ENCODE results near the gene OR8G1. TPM values are rescaled to one million over a fixed set of nuclear protein-coding genes. Genes with fewer than 3 reads are reported as not detected.

Gene OR8G1
- total and polyA plus RNA-seq, 4 donors, result not detected

DNA sequence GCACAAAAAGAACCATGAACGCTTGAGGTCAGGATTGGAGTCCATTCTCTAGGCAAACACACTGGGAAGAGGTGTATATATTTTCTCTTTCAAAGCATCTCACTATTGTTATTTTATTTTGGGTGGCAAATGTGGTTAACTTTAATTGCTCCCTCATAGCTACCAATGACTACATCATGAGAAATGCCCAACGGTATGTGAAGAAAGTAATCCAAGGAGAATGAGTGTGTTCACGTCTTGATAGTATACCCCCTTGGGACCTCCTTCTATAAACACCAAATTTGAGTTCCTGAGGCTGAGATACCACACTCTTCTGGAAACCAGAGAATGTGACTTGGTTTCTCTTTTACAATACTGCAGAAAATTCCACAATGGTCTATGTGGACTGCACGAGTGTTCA lies 57.0 kb downstream of the OR8G1 start (continued):
- TF ChIP-seq, protein P1, sequence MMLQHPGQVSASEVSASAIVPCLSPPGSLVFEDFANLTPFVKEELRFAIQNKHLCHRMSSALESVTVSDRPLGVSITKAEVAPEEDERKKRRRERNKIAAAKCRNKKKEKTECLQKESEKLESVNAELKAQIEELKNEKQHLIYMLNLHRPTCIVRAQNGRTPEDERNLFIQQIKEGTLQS (IDR thresholded peaks at IDR 0.05), result no peak

DNA sequence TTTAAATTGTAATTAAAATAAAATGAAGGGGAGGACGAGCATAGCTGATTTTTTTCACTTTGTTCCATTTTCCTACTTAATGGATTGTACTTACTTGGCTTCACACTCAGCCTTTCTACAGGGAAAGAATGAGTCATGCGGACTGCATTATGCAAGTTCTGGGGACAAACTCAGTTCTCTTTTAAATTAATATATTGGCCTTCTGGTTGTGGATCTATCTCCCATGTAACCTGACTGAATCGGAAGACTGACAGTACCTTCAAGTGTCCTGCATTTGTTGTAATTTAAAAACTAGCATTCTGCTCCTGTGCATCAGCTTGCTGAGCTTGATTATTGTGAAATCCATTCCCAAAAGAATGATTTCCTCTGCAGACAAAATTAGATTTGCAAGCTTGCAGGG lies 60.7 kb downstream of the OR8G1 start:
- Histone ChIP-seq H3K36me3 (ENCODE audit: control insufficient read depth in 4 of 4, insufficient read depth in 3 of 4, low read depth in 1 of 4, low read length in 3 of 4) (no peaks in the 10 kb centered on the region), H3K27ac (ENCODE audit: low read depth in 1 of 2, low read length in 2 of 2) (no peak overlapping the region), H3K4me3 (ENCODE audit: low read depth in 1 of 3, low read length in 3 of 3) (no peak overlapping the region), H3K9me3 (ENCODE audit: control insufficient read depth in 4 of 4, low read length in 3 of 4) (no peaks in the 10 kb centered on the region), H3K9ac (ENCODE audit: low read depth in 1 of 2, low read length in 2 of 2) (no peak overlapping the region), H3K27me3 (ENCODE audit: control insufficient read depth in 4 of 4, insufficient read depth in 4 of 4, low read length in 3 of 4) (no peaks in the 10 kb centered on the region), H3K4me1 (ENCODE audit: control insufficient read depth in 4 of 4, insufficient read depth in 4 of 4, low read length in 3 of 4) (peaks cover 0 to under 1% (median 0%) of the 10 kb centered on the region in 4 donors)
- DNase-seq (ENCODE audit: low spot score), result no peak
- 88% methylated on average over 3 of the region's 3 CpGs for WGBS
- TF ChIP-seq EGR1 (IDR thresholded peaks at IDR 0.05; ENCODE audit: low read depth in 2 of 2), result peak in 1 of 2 donors; percentile 35
- peak in 1 of 2 donors; percentile 95 for TF ChIP-seq JUND (IDR thresholded peaks at IDR 0.05)
- no peak for TF ChIP-seq YY1 (IDR thresholded peaks at IDR 0.05)
- TF ChIP-seq RXRA (IDR thresholded peaks at IDR 0.05), result no peak
- TF ChIP-seq, protein P2, sequence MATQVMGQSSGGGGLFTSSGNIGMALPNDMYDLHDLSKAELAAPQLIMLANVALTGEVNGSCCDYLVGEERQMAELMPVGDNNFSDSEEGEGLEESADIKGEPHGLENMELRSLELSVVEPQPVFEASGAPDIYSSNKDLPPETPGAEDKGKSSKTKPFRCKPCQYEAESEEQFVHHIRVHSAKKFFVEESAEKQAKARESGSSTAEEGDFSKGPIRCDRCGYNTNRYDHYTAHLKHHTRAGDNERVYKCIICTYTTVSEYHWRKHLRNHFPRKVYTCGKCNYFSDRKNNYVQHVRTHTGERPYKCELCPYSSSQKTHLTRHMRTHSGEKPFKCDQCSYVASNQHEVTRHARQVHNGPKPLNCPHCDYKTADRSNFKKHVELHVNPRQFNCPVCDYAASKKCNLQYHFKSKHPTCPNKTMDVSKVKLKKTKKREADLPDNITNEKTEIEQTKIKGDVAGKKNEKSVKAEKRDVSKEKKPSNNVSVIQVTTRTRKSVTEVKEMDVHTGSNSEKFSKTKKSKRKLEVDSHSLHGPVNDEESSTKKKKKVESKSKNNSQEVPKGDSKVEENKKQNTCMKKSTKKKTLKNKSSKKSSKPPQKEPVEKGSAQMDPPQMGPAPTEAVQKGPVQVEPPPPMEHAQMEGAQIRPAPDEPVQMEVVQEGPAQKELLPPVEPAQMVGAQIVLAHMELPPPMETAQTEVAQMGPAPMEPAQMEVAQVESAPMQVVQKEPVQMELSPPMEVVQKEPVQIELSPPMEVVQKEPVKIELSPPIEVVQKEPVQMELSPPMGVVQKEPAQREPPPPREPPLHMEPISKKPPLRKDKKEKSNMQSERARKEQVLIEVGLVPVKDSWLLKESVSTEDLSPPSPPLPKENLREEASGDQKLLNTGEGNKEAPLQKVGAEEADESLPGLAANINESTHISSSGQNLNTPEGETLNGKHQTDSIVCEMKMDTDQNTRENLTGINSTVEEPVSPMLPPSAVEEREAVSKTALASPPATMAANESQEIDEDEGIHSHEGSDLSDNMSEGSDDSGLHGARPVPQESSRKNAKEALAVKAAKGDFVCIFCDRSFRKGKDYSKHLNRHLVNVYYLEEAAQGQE (IDR thresholded peaks at IDR 0.05), result no peak
- TF ChIP-seq SP1 (IDR thresholded peaks at IDR 0.05), result no peak
- TF ChIP-seq GABPA (IDR thresholded peaks at IDR 0.05 in 1 of 2, conservative IDR thresholded peaks at IDR 0.05 in 1 of 2), result no peak
- no peak for TF ChIP-seq FOXA1 (IDR thresholded peaks at IDR 0.05)
- no peak for TF ChIP-seq FOXA2 (IDR thresholded peaks at IDR 0.05)
- TF ChIP-seq, protein P3, sequence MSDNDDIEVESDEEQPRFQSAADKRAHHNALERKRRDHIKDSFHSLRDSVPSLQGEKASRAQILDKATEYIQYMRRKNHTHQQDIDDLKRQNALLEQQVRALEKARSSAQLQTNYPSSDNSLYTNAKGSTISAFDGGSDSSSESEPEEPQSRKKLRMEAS (IDR thresholded peaks at IDR 0.05), result no peak
- no peak for TF ChIP-seq NR2F2 (IDR thresholded peaks at IDR 0.05)

DNA sequence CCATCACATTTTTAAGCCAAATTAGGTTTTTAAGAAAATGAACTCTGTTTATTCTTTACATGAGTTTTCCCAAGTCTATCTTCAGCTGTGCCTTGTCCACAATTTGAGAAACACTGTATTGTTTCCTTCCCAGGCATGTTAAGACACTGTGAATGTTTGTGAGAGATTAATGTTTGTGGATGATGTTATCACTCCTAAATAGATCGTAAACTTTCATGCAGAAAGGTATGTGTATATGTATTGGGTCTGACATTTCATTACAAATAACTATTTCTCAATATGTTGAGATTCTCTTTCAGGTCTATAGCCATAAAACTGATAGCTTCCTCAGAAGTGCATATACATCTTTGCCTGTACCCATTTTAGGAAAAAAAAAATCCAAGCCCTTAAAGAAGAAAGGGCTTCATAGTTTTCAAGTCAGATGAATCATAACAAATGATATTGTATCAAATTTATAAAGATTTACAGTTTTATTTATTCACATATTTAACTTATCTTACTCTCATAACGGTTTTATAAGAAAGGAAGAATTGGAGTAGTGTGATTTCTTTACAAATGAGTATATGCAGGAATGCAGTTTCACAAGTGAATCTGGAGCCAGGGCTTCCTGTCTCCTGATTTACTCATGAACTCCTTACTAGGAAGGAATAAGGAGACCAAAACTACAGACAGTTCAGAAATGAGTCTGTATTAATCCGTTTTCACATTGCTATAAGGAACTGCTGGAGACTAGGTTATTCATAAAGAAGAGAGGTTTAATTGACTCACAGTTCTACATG lies 61.6 kb downstream of the OR8G1 start:
- H3K9ac ChIP-seq (ENCODE audit: low read depth in 1 of 2, low read length in 2 of 2), result no peak overlapping the region
- 58% methylated on average over 3 of the region's 3 CpGs for WGBS
- no peaks in the 10 kb centered on the region for H3K9me3 ChIP-seq (ENCODE audit: control insufficient read depth in 4 of 4, low read length in 3 of 4)
- peaks cover 0 to 10% (median 3%) of the 10 kb centered on the region in 4 donors for H3K4me1 ChIP-seq (ENCODE audit: control insufficient read depth in 4 of 4, insufficient read depth in 4 of 4, low read length in 3 of 4)
- TF ChIP-seq, protein P1 (IDR thresholded peaks at IDR 0.05), result no peak
- no peaks in the 10 kb centered on the region for H3K36me3 ChIP-seq (ENCODE audit: control insufficient read depth in 4 of 4, insufficient read depth in 3 of 4, low read depth in 1 of 4, low read length in 3 of 4)
- no peaks in the 10 kb centered on the region for H3K27me3 ChIP-seq (ENCODE audit: control insufficient read depth in 4 of 4, insufficient read depth in 4 of 4, low read length in 3 of 4)
- H3K27ac ChIP-seq (ENCODE audit: low read depth in 1 of 2, low read length in 2 of 2), result no peak overlapping the region
- no peak overlapping the region for H3K4me3 ChIP-seq (ENCODE audit: low read depth in 1 of 3, low read length in 3 of 3)
- no peak for DNase-seq (ENCODE audit: low spot score)

Other genes starting within 250 kb of the OR8G1 start
- gene OR10G6, start 245.9 kb upstream of the OR8G1 start, total RNA-seq, result not detected
- gene OR10G6, start 245.9 kb upstream of the OR8G1 start, polyA plus RNA-seq, result not detected
- gene OR10G4, start 228.1 kb upstream of the OR8G1 start, total RNA-seq, result not detected
- not detected for gene OR10G4, start 228.1 kb upstream of the OR8G1 start, polyA plus RNA-seq
- not detected for gene OR10G9, start 218.1 kb upstream of the OR8G1 start, total RNA-seq
- gene OR10G9, start 218.1 kb upstream of the OR8G1 start, polyA plus RNA-seq, result not detected
- gene OR10G8, start 214.3 kb upstream of the OR8G1 start, total RNA-seq, result not detected
- not detected for gene OR10G8, start 214.3 kb upstream of the OR8G1 start, polyA plus RNA-seq
- gene OR10G7, start 199.8 kb upstream of the OR8G1 start, total RNA-seq, result not detected
- not detected for gene OR10G7, start 199.8 kb upstream of the OR8G1 start, polyA plus RNA-seq
- 1 to 10 TPM; 2.3 to 5.7 TPM for gene VWA5A, start 125.6 kb upstream of the OR8G1 start, total RNA-seq
- 1 to 10 TPM; 3.4 to 4.0 TPM for gene VWA5A, start 125.6 kb upstream of the OR8G1 start, polyA plus RNA-seq
- not detected for gene OR10D3, start 57.8 kb upstream of the OR8G1 start, total RNA-seq
- gene OR10D3, start 57.8 kb upstream of the OR8G1 start, polyA plus RNA-seq, result not detected
- not detected for gene OR8G5, start 15.3 kb downstream of the OR8G1 start, total RNA-seq
- gene OR8G5, start 15.3 kb downstream of the OR8G1 start, polyA plus RNA-seq, result not detected
- gene OR8D1, start 72.9 kb downstream of the OR8G1 start, total RNA-seq, result not detected
- not detected for gene OR8D1, start 72.9 kb downstream of the OR8G1 start, polyA plus RNA-seq
- not detected for gene OR8D2, start 79.1 kb downstream of the OR8G1 start, total RNA-seq
- not detected for gene OR8D2, start 79.1 kb downstream of the OR8G1 start, polyA plus RNA-seq
- gene OR8B2, start 143.4 kb downstream of the OR8G1 start, total RNA-seq, result not detected
- not detected for gene OR8B2, start 143.4 kb downstream of the OR8G1 start, polyA plus RNA-seq
- gene OR8B3, start 157.9 kb downstream of the OR8G1 start, total RNA-seq, result not detected
- gene OR8B3, start 157.9 kb downstream of the OR8G1 start, polyA plus RNA-seq, result not detected
- gene OR8B4, start 183.8 kb downstream of the OR8G1 start, total RNA-seq, result not detected
- gene OR8B4, start 183.8 kb downstream of the OR8G1 start, polyA plus RNA-seq, result not detected
- not detected for gene OR8B8, start 204.6 kb downstream of the OR8G1 start, total RNA-seq
- not detected for gene OR8B8, start 204.6 kb downstream of the OR8G1 start, polyA plus RNA-seq

All from liver (tissue), 9 donors.